Body of pancreas (tissue), 4 donors: ENCODE data around the gene ST6GALNAC6.

ENCODE experiments used
- CTCF ChIP-seq, 7 experiments: fragments of 450-650 bp in 4 of 7; fragments of 200-600 bp in 3 of 7; sonication (generic) in 3 of 7; IDR thresholded peaks; one replicate each; pipeline ENCODE4 v1.5.1; 2016 to 2019; ENCODE audit warnings: antibody characterized with exemption in 7 of 7
- POLR2A ChIP-seq, 3 donors: fragments of 450-650 bp; IDR thresholded peaks; one replicate each; pipeline ENCODE4 v1.6.1; 2016; ENCODE audit warnings: antibody characterized with exemption in 3 of 3, mild to moderate bottlenecking in 2 of 3

GRCh38 chr9:127934986-127935385 is 35.6 kb upstream of the ST6GALNAC6 start:
- TF ChIP-seq CTCF (IDR thresholded peaks at IDR 0.05) (no peak), POLR2A (IDR thresholded peaks at IDR 0.05) (no peak)
